ENCODE results near the gene STPG1.

STPG1 gene

GRCh38 chr1:24393892-24394291, 19.7 kb downstream of the STPG1 start:
- no peak for DNase-seq (ENCODE audit: insufficient read length, low spot score)
- no peak for FAIRE-seq
- no peak for TF ChIP-seq CTCF (IDR thresholded peaks at IDR 0.05; ENCODE audit: insufficient read depth, missing control alignments)

- no peak for TF ChIP-seq CTCF (IDR thresholded peaks at IDR 0.05; ENCODE audit: insufficient read depth, missing control alignments)
- DNase-seq (ENCODE audit: insufficient read length, low spot score) (no peak), FAIRE-seq (no peak)
Observed at GRCh38 chr1:24392982-24393650, 20.5 kb downstream of the STPG1 start.

GRCh38 chr1:24392604-24392946, 21.0 kb downstream of the STPG1 start:
- FAIRE-seq (no peak), DNase-seq (ENCODE audit: insufficient read length, low spot score) (no peak)
- no peak for TF ChIP-seq CTCF (IDR thresholded peaks at IDR 0.05; ENCODE audit: insufficient read depth, missing control alignments)

GRCh38 chr1:24391882-24392603, 21.5 kb downstream of the STPG1 start:
- DNase-seq (ENCODE audit: insufficient read length, low spot score) (no peak), FAIRE-seq (no peak)
- peak; percentile 82 for TF ChIP-seq CTCF (IDR thresholded peaks at IDR 0.05; ENCODE audit: insufficient read depth, missing control alignments)

GRCh38 chr1:24390924-24391782, 22.4 kb downstream of the STPG1 start:
- DNase-seq (ENCODE audit: insufficient read length, low spot score) (no peak), FAIRE-seq (no peak)
- peak; percentile 98 for TF ChIP-seq CTCF (IDR thresholded peaks at IDR 0.05; ENCODE audit: insufficient read depth, missing control alignments)

- TF ChIP-seq CTCF (IDR thresholded peaks at IDR 0.05; ENCODE audit: insufficient read depth, missing control alignments), result no peak
- DNase-seq (ENCODE audit: insufficient read length, low spot score) (no peak), FAIRE-seq (no peak)
Observed at GRCh38 chr1:24389231-24389678, 24.3 kb downstream of the STPG1 start.

Measured in D721Med (cell line).